GM12878 (cell line): ENCODE data around the gene CDC16. TPM values are rescaled to one million over a fixed set of nuclear protein-coding genes. Genes with fewer than 3 reads are reported as not detected.

Source experiments
- ATAC-seq: fragments of 200-7000 bp; cut with Tn5 transposase; 3 replicates; pipeline ENCODE4 v1.9.1; 2020; ENCODE audit warnings: mild to moderate bottlenecking, moderate library complexity
- BruUV-seq: library from RNA; stranded (reverse); fragments of 400-500 nt; replicated peaks from 2 replicates; lab custom pipeline; 2021; lab: Mats Ljungman, UMichigan
- CTCF ChIA-PET: fragments of 300-600 bp; sonication (Branson Sonifier 250); formaldehyde crosslinking; extraction: SDS; loops from one replicate; lab custom pipeline; 2021; ENCODE audit warnings: inconsistent platforms; lab: Yijun Ruan, JAX
- POLR2A ChIA-PET: fragments of 350-600 bp; formaldehyde crosslinking; extraction: SDS; loops from one replicate; lab custom pipeline; 2021; ENCODE audit warnings: inconsistent platforms; lab: Charles Lee
- RAD21 ChIA-PET: fragments of 300-600 bp; sonication (Branson Sonifier 250); formaldehyde crosslinking; loops from one replicate; lab custom pipeline; 2023; ENCODE audit warnings: antibody characterized with exemption; ENCODE audit not compliant: unreplicated experiment; lab: Charles Lee
- SMC1A ChIA-PET: fragments of 300-600 bp; sonication (Branson Sonifier 250); formaldehyde crosslinking; loops from one replicate; lab custom pipeline; 2023; ENCODE audit not compliant: unreplicated experiment, uncharacterized antibody; lab: Charles Lee
- DNase-seq: peaks from one replicate; pipeline ENCODE4 v3.0.0-alpha.2; 2011; ENCODE audit warnings: low read depth, low spot score
- FAIRE-seq: peaks from 3 replicates; lab custom pipeline; 2011; peaks lifted over from hg19 to GRCh38; lab: Jason Lieb, UNC
- H2AFZ ChIP-seq: 2 replicates; pipeline ENCODE4 v1.6.0; 2011; ENCODE audit warnings: low read depth, low read length, control low read depth; ENCODE audit not compliant: control insufficient read depth
- H3K27ac ChIP-seq: 2 replicates; pipeline ENCODE4 v1.5.1; 2011; ENCODE audit warnings: control low read depth; ENCODE audit not compliant: control insufficient read depth, insufficient read depth
- H3K27me3 ChIP-seq, 2 experiments: replicated peaks in 1 of 2; 2 replicates each; pipeline versions ENCODE4 v1.6.0 to v1.6.1; 2011; ENCODE audit warnings: low read length in 1 of 2; ENCODE audit not compliant: control insufficient read depth in 2 of 2, insufficient read depth in 2 of 2
- H3K36me3 ChIP-seq, 2 experiments: 2 replicates each; pipeline ENCODE4 v1.5.1; 2011; ENCODE audit warnings: low read length in 1 of 2; ENCODE audit not compliant: control insufficient read depth in 2 of 2, insufficient read depth in 2 of 2
- H3K4me1 ChIP-seq: 2 replicates; pipeline ENCODE4 v1.6.1; 2011; ENCODE audit warnings: mild to moderate bottlenecking, low read length, moderate library complexity, mixed read lengths; ENCODE audit not compliant: control insufficient read depth, insufficient read depth
- H3K4me2 ChIP-seq: 2 replicates; pipeline ENCODE4 v1.6.0; 2011; ENCODE audit warnings: control low read depth; ENCODE audit not compliant: control insufficient read depth, insufficient read depth
- H3K4me3 ChIP-seq: fragments of 200-600 bp; sonication (generic); 2 replicates; pipeline ENCODE4 v1.5.1; 2016
- H3K79me2 ChIP-seq: 2 replicates; pipeline ENCODE4 v1.6.0; 2011; ENCODE audit warnings: low read length; ENCODE audit not compliant: control insufficient read depth, insufficient read depth
- H3K9ac ChIP-seq: 2 replicates; pipeline ENCODE4 v1.8.0; 2011; ENCODE audit warnings: low read length, control low read depth, mixed read lengths; ENCODE audit not compliant: control insufficient read depth, insufficient read depth
- H3K9me3 ChIP-seq: replicated peaks from 3 replicates; pipeline ENCODE4 v1.5.1; 2011; ENCODE audit warnings: mild to moderate bottlenecking, low read length; ENCODE audit not compliant: control insufficient read depth, insufficient read depth
- H4K20me1 ChIP-seq: 2 replicates; pipeline ENCODE4 v1.6.0; 2011; ENCODE audit not compliant: control insufficient read depth, insufficient read depth
- BCL3 ChIP-seq: IDR thresholded peaks from 2 replicates; pipeline ENCODE4 v1.6.1; 2011; ENCODE audit warnings: borderline replicate concordance, low read depth, mild to moderate bottlenecking, moderate library complexity, low read length; ENCODE audit not compliant: insufficient read depth, poor library complexity, severe bottlenecking
- BCLAF1 ChIP-seq: fragments of 450-650 bp; IDR thresholded peaks from 2 replicates; pipeline ENCODE4 v1.6.1; 2017; ENCODE audit warnings: antibody characterized with exemption, mild to moderate bottlenecking, moderate library complexity
- EGR1 ChIP-seq, 2 experiments: IDR thresholded peaks; 1 replicate in 1 of 2; 2 replicates in 1 of 2; pipeline ENCODE4 v1.6.1; 2011 to 2012; ENCODE audit warnings: low read depth in 2 of 2, low read length in 2 of 2, borderline replicate concordance in 1 of 2, mild to moderate bottlenecking in 1 of 2, moderate library complexity in 1 of 2
- MXI1 ChIP-seq: fragments of 150-350 bp; IDR thresholded peaks from 2 replicates; pipeline ENCODE4 v1.6.1; 2011; ENCODE audit warnings: low read depth, mild to moderate bottlenecking, inconsistent platforms, low read length, improper control_type of control experiment
- POU2F2 ChIP-seq: IDR thresholded peaks from 3 replicates; pipeline ENCODE4 v1.6.1; 2011; ENCODE audit warnings: low read depth, mild to moderate bottlenecking, low read length, borderline replicate concordance
- RB1 ChIP-seq: fragments of 450-650 bp; formaldehyde crosslinking; IDR thresholded peaks from 2 replicates; pipeline ENCODE4 v1.6.1; 2017; ENCODE audit warnings: mild to moderate bottlenecking, borderline replicate concordance
- SREBF2 ChIP-seq: IDR thresholded peaks from 2 replicates; pipeline ENCODE4 v1.6.1; 2012; ENCODE audit warnings: mild to moderate bottlenecking, low read length
- ZNF207 ChIP-seq: fragments of 450-650 bp; IDR thresholded peaks from 2 replicates; pipeline ENCODE4 v1.6.1; 2014; ENCODE audit warnings: antibody characterized with exemption, mild to moderate bottlenecking, borderline replicate concordance
- WGBS: methylation state at CpG from one replicate; pipeline ENCODE4 v1.1.6; 2016; ENCODE audit warnings: low lambda C conversion rate; ENCODE audit not compliant: insufficient replicate concordance, insufficient coverage; ENCODE audit errors: missing lambda C conversion rate; 5-methylcytosine and 5-hydroxymethylcytosine counted together
- in situ Hi-C: fragments of 300-500 bp; cut with MboI; formaldehyde crosslinking; loops from 9 replicates; pipeline ENCODE4 v1.14.3; 2018; ENCODE audit warnings: mixed read lengths
- intact Hi-C: fragments of 100-400 bp; cut with micrococcal nuclease; formaldehyde crosslinking; loops from one replicate; pipeline ENCODE4 v1.14.2; 2022; ENCODE audit not compliant: unreplicated experiment
- polyA plus RNA-seq, 11 experiments: library from polyadenylated mRNA; depleted of rRNA in 4 of 11; unstranded in 6 of 11; stranded (reverse) in 5 of 11; fragments of >200 nt; fragmentation: Nextera tagmentation in 4 of 11; fragmentation: Illumina TruSeq in 1 of 11; extraction: Ambion mirVana in 4 of 11; extraction: Trizol in 1 of 11; gene quantifications; 1 replicate in 1 of 11; 2 replicates in 10 of 11; pipeline versions ENCODE4 v1.2.1 to v1.2.3, GENCODE V29; 2011 to 2016; ENCODE audit warnings: inconsistent platforms in 2 of 11, missing spikeins in 2 of 11, low read depth in 1 of 11
- total RNA-seq, 4 experiments: library from RNA; depleted of rRNA in 3 of 4; stranded (reverse); fragments of >200 nt in 3 of 4; fragmentation: Illumina TruSeq in 1 of 4; extraction: Trizol in 1 of 4; gene quantifications; 2 replicates each; pipeline versions ENCODE4 v1.2.1 to v1.2.3, GENCODE V29; 2013 to 2021
- TF ChIP-seq, protein P1 (sequence below): IDR thresholded peaks from 2 replicates; pipeline ENCODE4 v1.6.1; 2012; ENCODE audit warnings: low read depth, low read length, improper control_type of control experiment
- TF ChIP-seq, protein P2 (sequence below): fragments of 450-650 bp; formaldehyde crosslinking; IDR thresholded peaks from 2 replicates; pipeline ENCODE4 v1.4.0; 2020; ENCODE audit warnings: mild to moderate bottlenecking, moderate library complexity

CDC16 gene
- total and polyA plus RNA-seq, 10 of the 15 experiments (the other 5 are each of a cell fraction or from before 2014, with no cell fraction given): 15.4 to 92.9 (median 31.4) TPM

DNA sequence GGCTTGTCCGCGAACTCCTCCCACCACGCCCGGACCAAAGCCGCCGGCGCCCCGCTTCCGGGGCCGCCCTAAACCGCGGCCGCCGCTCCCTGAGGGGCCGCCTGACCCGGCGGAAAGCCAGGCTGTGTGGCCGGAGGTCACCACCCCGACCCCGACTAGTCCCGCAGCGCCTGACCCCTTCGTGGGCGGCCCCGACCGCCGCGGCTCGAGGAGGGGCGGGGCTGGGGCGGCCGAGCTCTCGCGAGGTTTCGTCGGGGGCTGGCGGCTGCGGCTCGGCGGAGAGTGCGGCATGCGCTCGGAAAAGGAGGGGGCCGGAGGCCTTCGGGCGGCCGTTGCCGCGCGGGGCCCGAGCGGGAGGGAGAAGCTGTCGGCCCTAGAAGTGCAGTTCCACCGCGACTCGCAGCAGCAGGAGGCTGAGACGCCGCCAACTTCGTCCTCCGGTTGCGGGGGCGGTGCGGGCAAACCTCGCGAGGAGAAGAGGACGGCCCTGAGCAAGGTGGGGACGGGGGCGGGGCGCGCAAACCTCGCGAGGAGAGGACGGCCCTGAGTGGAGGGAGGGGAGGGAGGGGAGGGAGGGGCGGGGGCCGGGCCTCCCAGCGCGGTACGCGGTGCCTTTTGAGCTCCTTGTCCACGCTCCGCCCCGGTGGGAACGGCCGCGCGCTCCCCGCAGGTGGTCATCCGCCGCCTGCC, 46.8 kb downstream of the CDC16 start, which contains the start of gene UPF3A:
UPF3A (plus strand) TSS at position 251 of the 690 bp plus-strand sequence; CDS start at position 290, 39 bp downstream.
- ChIA-PET POLR2A (interaction anchor here (0.8 to 4.0 kb wide), 7 partner anchors 18 to 1479 kb away, joined by 3 to 39 read pairs (median 4); partner anchors contain the start of gene CHAMP1), RAD21 (interaction anchor here (1.1 to 3.5 kb wide), 5 partner anchors 31 to 61 kb away, joined by 3 to 24 read pairs (median 7); partner anchors contain the start of gene CHAMP1), CTCF (interaction anchor here (1.0 to 2.7 kb wide), 3 partner anchors 15 to 53 kb away, joined by 4 to 13 read pairs (median 6); no protein-coding TSS in a partner anchor), SMC1A (interaction anchor here (0.8 to 2.5 kb wide), 4 partner anchors 10 to 58 kb away, joined by 3 to 27 read pairs (median 3); partner anchors contain the start of gene CHAMP1)
- Histone ChIP-seq H3K79me2 (peaks cover 29% of the 10 kb centered on the region), H3K4me1 (peaks cover 6% of the 10 kb centered on the region), H3K27me3 (no peaks in the 10 kb centered on the region), H3K9me3 (no peaks in the 10 kb centered on the region), H2AFZ (peak within 1 kb of the TSS; percentile 98), H3K27ac (peak within 1 kb of the TSS; percentile 97), H3K9ac (peak within 1 kb of the TSS; percentile 94), H3K36me3 (peaks cover 0 to 8% of the 10 kb centered on the region in 2 experiments), H3K4me2 (peak within 1 kb of the TSS; percentile 77), H3K4me3 (peak within 1 kb of the TSS; percentile 88), H4K20me1 (no peaks in the 10 kb centered on the region)
- DNase-seq (peak; percentile 62), ATAC-seq (peak; percentile 84), FAIRE-seq (no peak)
- no TSS peak for BruUV-seq
- 0% methylated on average over 19 of the region's 89 CpGs for WGBS
- intact Hi-C loops (loop anchor here (1.0 to 2.0 kb wide), 2 partner anchors 32 to 47 kb away; partner anchors contain the start of gene CDC16), in situ Hi-C loops (no loop called here)
- TF ChIP-seq, protein P1, sequence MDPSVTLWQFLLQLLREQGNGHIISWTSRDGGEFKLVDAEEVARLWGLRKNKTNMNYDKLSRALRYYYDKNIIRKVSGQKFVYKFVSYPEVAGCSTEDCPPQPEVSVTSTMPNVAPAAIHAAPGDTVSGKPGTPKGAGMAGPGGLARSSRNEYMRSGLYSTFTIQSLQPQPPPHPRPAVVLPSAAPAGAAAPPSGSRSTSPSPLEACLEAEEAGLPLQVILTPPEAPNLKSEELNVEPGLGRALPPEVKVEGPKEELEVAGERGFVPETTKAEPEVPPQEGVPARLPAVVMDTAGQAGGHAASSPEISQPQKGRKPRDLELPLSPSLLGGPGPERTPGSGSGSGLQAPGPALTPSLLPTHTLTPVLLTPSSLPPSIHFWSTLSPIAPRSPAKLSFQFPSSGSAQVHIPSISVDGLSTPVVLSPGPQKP: peak; percentile 72
- TF ChIP-seq BCLAF1 (no peak), RB1 (peak; percentile 30; the same call in 1 of the 2 replicates), ZNF207 (peak; percentile 76), BCL3 (peak; percentile 21), POU2F2 (peak; percentile 68; the same call in 1 of the 3 replicates), EGR1 (IDR thresholded peaks at IDR 0.05; ENCODE audit: borderline replicate concordance in 1 of 2, low read depth in 2 of 2, low read length in 2 of 2) (peak; percentile 79 to 99), MXI1 (no peak; the same call in 1 of the 2 replicates), SREBF2 (no peak)
- TF ChIP-seq, protein P2, sequence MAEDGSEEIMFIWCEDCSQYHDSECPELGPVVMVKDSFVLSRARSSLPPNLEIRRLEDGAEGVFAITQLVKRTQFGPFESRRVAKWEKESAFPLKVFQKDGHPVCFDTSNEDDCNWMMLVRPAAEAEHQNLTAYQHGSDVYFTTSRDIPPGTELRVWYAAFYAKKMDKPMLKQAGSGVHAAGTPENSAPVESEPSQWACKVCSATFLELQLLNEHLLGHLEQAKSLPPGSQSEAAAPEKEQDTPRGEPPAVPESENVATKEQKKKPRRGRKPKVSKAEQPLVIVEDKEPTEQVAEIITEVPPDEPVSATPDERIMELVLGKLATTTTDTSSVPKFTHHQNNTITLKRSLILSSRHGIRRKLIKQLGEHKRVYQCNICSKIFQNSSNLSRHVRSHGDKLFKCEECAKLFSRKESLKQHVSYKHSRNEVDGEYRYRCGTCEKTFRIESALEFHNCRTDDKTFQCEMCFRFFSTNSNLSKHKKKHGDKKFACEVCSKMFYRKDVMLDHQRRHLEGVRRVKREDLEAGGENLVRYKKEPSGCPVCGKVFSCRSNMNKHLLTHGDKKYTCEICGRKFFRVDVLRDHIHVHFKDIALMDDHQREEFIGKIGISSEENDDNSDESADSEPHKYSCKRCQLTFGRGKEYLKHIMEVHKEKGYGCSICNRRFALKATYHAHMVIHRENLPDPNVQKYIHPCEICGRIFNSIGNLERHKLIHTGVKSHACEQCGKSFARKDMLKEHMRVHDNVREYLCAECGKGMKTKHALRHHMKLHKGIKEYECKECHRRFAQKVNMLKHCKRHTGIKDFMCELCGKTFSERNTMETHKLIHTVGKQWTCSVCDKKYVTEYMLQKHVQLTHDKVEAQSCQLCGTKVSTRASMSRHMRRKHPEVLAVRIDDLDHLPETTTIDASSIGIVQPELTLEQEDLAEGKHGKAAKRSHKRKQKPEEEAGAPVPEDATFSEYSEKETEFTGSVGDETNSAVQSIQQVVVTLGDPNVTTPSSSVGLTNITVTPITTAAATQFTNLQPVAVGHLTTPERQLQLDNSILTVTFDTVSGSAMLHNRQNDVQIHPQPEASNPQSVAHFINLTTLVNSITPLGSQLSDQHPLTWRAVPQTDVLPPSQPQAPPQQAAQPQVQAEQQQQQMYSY: no peak
